ENCODE data around the gene TELO2.

TELO2 gene

DNA sequence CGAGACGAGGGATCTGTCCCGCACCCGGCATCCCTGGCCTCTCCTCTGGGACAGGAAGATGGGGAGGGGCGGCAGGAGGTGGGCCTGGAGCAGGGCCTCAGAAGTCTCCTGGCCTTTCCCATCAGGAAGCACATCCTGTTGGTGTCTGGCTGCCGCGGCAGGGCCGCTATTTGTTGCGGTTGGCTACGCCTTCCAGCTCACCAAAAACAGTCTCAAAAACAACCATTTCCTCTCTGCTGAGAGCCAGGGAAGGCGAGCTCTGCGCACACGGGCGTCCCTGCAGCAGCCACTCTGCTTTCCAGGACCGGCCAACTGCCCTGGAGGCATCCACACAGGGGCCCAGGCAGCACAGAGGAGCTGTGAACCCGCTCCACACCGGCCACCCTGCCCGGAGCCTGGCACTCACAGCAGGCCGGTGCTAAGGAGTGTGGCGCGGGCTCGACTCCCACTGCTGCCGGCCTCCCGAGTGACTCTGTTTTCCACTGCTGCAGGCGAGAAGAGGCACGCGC is 40.3 kb downstream of the TELO2 start, which contains the start of gene TMEM204:
Gene TMEM204, plus strand, starts transcription at position 224 of the 509 bp plus-strand sequence. CDS start 610 bp downstream, outside the sequence.
- TF ChIP-seq, protein P1, sequence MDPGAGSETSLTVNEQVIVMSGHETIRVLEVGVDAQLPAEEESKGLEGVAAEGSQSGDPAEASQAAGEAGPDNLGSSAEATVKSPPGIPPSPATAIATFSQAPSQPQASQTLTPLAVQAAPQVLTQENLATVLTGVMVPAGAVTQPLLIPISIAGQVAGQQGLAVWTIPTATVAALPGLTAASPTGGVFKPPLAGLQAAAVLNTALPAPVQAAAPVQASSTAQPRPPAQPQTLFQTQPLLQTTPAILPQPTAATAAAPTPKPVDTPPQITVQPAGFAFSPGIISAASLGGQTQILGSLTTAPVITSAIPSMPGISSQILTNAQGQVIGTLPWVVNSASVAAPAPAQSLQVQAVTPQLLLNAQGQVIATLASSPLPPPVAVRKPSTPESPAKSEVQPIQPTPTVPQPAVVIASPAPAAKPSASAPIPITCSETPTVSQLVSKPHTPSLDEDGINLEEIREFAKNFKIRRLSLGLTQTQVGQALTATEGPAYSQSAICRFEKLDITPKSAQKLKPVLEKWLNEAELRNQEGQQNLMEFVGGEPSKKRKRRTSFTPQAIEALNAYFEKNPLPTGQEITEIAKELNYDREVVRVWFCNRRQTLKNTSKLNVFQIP (CRISPR knock-in tag; IDR thresholded peaks at IDR 0.05; ENCODE audit: borderline replicate concordance, low read depth), result no peak
- TF ChIP-seq OSR1 (CRISPR knock-in tag; IDR thresholded peaks at IDR 0.05) (no peak), ZFP30 (CRISPR knock-in tag; IDR thresholded peaks at IDR 0.05) (no peak), PPARA (CRISPR knock-in tag; IDR thresholded peaks at IDR 0.05; ENCODE audit: borderline replicate concordance) (no peak), ZNF8 (CRISPR knock-in tag; IDR thresholded peaks at IDR 0.05) (no peak), ZC3H10 (CRISPR knock-in tag; IDR thresholded peaks at IDR 0.05) (no peak), RARB (CRISPR knock-in tag; IDR thresholded peaks at IDR 0.05) (no peak), TOX (CRISPR knock-in tag; IDR thresholded peaks at IDR 0.05; ENCODE audit: borderline replicate concordance) (no peak)
- TF ChIP-seq, protein P2, sequence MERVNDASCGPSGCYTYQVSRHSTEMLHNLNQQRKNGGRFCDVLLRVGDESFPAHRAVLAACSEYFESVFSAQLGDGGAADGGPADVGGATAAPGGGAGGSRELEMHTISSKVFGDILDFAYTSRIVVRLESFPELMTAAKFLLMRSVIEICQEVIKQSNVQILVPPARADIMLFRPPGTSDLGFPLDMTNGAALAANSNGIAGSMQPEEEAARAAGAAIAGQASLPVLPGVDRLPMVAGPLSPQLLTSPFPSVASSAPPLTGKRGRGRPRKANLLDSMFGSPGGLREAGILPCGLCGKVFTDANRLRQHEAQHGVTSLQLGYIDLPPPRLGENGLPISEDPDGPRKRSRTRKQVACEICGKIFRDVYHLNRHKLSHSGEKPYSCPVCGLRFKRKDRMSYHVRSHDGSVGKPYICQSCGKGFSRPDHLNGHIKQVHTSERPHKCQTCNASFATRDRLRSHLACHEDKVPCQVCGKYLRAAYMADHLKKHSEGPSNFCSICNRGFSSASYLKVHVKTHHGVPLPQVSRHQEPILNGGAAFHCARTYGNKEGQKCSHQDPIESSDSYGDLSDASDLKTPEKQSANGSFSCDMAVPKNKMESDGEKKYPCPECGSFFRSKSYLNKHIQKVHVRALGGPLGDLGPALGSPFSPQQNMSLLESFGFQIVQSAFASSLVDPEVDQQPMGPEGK (CRISPR knock-in tag; IDR thresholded peaks at IDR 0.05; ENCODE audit: borderline replicate concordance), result no peak
- ATAC-seq, result peak; percentile 34

DNA sequence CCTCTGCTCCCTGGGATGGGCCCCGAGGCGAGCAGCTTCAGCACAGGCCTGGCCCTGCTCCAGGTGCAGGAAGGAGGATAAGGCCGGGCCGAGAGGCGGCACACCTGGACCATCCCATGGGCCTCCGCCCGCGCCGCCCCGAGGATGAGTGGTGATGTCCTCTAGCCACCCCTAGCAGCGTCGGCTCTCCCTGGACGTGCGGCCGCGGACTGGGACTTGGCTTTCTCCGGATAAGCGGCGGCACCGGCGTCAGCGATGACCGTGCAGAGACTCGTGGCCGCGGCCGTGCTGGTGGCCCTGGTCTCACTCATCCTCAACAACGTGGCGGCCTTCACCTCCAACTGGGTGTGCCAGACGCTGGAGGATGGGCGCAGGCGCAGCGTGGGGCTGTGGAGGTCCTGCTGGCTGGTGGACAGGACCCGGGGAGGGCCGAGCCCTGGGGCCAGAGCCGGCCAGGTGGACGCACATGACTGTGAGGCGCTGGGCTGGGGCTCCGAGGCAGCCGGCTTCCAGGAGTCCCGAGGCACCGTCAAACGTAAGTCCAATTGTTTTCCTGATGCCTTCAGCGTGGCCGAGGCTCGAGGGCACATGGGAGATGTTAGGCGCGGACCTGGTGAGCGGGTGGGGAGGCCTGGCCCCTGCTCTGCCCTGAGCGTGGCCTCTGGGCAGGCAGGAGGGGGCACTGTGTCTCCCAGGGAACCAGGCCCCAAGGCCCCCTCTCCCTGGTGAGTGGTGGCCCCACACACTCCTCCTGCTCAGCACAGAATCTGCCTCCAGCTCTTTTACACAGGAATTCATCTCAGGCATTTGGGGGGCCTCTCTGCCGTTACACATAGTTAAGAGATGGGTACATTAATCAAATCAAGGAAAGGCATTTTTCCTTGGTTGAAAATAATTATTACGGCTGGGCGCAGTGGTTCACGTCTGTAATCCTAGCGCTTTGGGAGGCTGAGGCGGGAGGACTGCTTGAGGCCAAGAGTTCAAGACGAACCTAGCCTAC is 41.2 kb downstream of the TELO2 start:
- TF ChIP-seq SNAI2 (CRISPR knock-in tag; IDR thresholded peaks at IDR 0.05) (no peak), ZNF565 (CRISPR knock-in tag; conservative IDR thresholded peaks at IDR 0.05; ENCODE audit: low read depth) (no peak), RARB (CRISPR knock-in tag; IDR thresholded peaks at IDR 0.05) (no peak), TOX (CRISPR knock-in tag; IDR thresholded peaks at IDR 0.05; ENCODE audit: borderline replicate concordance) (no peak), ESRRG (CRISPR knock-in tag; IDR thresholded peaks at IDR 0.05) (no peak), ZFP3 (CRISPR knock-in tag; IDR thresholded peaks at IDR 0.05) (no peak), ZNF70 (CRISPR knock-in tag; IDR thresholded peaks at IDR 0.05) (no peak)
- ATAC-seq, result no peak

DNA sequence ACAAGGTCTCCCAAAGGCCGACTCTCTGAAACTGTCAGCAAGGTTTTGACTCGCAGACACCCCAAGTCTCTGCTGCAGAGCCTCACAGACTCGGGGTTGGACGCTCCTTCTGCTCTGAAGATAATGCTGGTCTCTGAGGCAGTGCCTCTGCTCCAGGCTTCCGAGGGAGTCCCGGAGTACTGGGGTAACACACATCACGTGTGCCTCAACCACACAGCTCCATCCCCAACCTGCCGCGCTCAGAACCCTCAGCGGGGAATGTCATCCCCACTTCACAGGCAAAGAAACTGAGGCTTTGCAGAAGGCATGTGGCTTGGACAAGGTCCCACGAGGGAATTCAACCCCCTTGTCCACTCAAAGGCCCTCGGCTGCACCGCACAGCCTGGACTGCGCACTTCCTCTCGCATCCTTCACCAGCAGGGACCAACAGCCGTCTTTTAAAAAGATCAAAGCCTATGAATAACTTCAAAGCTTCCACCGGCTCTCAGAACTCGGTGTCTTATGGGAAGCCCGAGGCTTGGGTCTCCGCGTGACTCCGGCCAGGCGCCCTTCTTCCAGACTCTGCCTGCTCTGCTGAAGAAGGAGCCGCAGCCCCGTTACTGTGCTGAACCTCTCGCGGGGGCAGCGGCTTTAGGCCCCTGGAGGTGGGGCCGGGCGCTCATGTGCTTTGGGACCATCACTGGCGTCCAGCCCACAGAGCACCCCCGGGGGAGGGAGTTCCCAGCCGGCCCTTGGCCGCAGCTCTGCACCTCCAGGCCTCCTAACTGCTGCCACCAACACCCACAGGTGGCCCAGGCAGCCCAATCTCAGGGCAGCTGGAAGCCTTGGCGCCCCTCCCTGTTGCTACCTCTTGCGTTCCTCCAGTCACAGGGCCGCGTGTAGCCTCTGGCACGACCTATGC is 42.5 kb downstream of the TELO2 start:
- TF ChIP-seq RARB (CRISPR knock-in tag; IDR thresholded peaks at IDR 0.05) (no peak), GLIS3 (CRISPR knock-in tag; IDR thresholded peaks at IDR 0.05) (no peak), BACH2 (CRISPR knock-in tag; IDR thresholded peaks at IDR 0.05; ENCODE audit: borderline replicate concordance) (no peak), ISL1 (CRISPR knock-in tag; IDR thresholded peaks at IDR 0.05) (no peak), TOX (CRISPR knock-in tag; IDR thresholded peaks at IDR 0.05; ENCODE audit: borderline replicate concordance) (no peak), ZNF8 (CRISPR knock-in tag; IDR thresholded peaks at IDR 0.05) (no peak)
- TF ChIP-seq, protein P3, sequence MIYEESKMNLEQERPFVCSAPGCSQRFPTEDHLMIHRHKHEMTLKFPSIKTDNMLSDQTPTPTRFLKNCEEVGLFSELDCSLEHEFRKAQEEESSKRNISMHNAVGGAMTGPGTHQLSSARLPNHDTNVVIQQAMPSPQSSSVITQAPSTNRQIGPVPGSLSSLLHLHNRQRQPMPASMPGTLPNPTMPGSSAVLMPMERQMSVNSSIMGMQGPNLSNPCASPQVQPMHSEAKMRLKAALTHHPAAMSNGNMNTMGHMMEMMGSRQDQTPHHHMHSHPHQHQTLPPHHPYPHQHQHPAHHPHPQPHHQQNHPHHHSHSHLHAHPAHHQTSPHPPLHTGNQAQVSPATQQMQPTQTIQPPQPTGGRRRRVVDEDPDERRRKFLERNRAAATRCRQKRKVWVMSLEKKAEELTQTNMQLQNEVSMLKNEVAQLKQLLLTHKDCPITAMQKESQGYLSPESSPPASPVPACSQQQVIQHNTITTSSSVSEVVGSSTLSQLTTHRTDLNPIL (CRISPR knock-in tag; IDR thresholded peaks at IDR 0.05; ENCODE audit: low read depth), result no peak
- no peak for ATAC-seq

DNA sequence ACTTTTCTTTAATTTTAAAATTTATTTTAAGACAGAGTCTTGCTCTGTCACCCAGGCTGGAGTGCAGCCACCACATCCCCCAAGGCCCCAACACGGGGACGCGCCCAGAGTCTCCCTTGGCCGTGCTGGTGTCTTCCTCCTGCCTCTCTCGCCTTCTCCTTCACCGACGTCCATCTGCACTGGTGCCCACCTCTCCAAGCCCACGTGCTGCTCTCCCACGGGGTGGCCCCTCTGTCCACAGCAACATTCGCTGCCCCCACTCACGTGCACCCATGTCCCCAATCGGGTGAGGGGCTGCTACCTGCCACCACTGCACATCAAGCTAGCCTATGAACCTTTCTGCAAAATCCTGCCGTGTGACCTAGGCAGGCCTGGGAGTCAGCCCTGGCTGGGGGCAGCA is 43.4 kb downstream of the TELO2 start:
- TF ChIP-seq TOX (CRISPR knock-in tag; IDR thresholded peaks at IDR 0.05; ENCODE audit: borderline replicate concordance), result no peak
- TF ChIP-seq ZFP3 (CRISPR knock-in tag; IDR thresholded peaks at IDR 0.05), result no peak
- TF ChIP-seq ZFP30 (CRISPR knock-in tag; IDR thresholded peaks at IDR 0.05), result no peak
- TF ChIP-seq ZC3H10 (CRISPR knock-in tag; IDR thresholded peaks at IDR 0.05), result no peak
- TF ChIP-seq ZNF565 (CRISPR knock-in tag; conservative IDR thresholded peaks at IDR 0.05; ENCODE audit: low read depth), result no peak
- TF ChIP-seq, protein P4, sequence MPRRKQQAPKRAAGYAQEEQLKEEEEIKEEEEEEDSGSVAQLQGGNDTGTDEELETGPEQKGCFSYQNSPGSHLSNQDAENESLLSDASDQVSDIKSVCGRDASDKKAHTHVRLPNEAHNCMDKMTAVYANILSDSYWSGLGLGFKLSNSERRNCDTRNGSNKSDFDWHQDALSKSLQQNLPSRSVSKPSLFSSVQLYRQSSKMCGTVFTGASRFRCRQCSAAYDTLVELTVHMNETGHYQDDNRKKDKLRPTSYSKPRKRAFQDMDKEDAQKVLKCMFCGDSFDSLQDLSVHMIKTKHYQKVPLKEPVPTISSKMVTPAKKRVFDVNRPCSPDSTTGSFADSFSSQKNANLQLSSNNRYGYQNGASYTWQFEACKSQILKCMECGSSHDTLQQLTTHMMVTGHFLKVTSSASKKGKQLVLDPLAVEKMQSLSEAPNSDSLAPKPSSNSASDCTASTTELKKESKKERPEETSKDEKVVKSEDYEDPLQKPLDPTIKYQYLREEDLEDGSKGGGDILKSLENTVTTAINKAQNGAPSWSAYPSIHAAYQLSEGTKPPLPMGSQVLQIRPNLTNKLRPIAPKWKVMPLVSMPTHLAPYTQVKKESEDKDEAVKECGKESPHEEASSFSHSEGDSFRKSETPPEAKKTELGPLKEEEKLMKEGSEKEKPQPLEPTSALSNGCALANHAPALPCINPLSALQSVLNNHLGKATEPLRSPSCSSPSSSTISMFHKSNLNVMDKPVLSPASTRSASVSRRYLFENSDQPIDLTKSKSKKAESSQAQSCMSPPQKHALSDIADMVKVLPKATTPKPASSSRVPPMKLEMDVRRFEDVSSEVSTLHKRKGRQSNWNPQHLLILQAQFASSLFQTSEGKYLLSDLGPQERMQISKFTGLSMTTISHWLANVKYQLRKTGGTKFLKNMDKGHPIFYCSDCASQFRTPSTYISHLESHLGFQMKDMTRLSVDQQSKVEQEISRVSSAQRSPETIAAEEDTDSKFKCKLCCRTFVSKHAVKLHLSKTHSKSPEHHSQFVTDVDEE (CRISPR knock-in tag; IDR thresholded peaks at IDR 0.05), result no peak
- TF ChIP-seq ARNTL (CRISPR knock-in tag; IDR thresholded peaks at IDR 0.05; ENCODE audit: borderline replicate concordance, low read depth), result no peak
- no peak for TF ChIP-seq RARB (CRISPR knock-in tag; IDR thresholded peaks at IDR 0.05)
- TF ChIP-seq GLIS3 (CRISPR knock-in tag; IDR thresholded peaks at IDR 0.05), result no peak
- TF ChIP-seq PPARA (CRISPR knock-in tag; IDR thresholded peaks at IDR 0.05; ENCODE audit: borderline replicate concordance), result no peak
- TF ChIP-seq ZNF70 (CRISPR knock-in tag; IDR thresholded peaks at IDR 0.05), result no peak
- TF ChIP-seq TCF4 (CRISPR knock-in tag; IDR thresholded peaks at IDR 0.05; ENCODE audit: borderline replicate concordance), result no peak
- no peak for TF ChIP-seq ZNF8 (CRISPR knock-in tag; IDR thresholded peaks at IDR 0.05)
- no peak for TF ChIP-seq BACH2 (CRISPR knock-in tag; IDR thresholded peaks at IDR 0.05; ENCODE audit: borderline replicate concordance)
- TF ChIP-seq ISL1 (CRISPR knock-in tag; IDR thresholded peaks at IDR 0.05), result no peak
- no peak for TF ChIP-seq SNAI2 (CRISPR knock-in tag; IDR thresholded peaks at IDR 0.05)
- ATAC-seq, result no peak
